NCI-H146 (cell line): ENCODE measurements around the gene TDRD12.
"Not testable (repeated sequence)": the region's sequence is repeated elsewhere in the genome, so short reads cannot be mapped to it uniquely, and the experiment has no call there.

Experiments
- DNase-seq: peaks from one replicate; lab custom pipeline; 2025; lab: John Stamatoyannopoulos, UW

The TDRD12 gene

GRCh38 chr19:32831611-32832010 lies 112.0 kb downstream of the TDRD12 start:
- DNase-seq: no peak

GRCh38 chr19:32832094-32832493 lies 112.5 kb downstream of the TDRD12 start:
- DNase-seq: not testable (repeated sequence)

- not testable (repeated sequence) for DNase-seq
Measured at GRCh38 chr19:32832825-32833224, 113.3 kb downstream of the TDRD12 start.

- not testable (repeated sequence) for DNase-seq
Measured at GRCh38 chr19:32833388-32833787, 113.8 kb downstream of the TDRD12 start.

- DNase-seq: no peak
Measured at GRCh38 chr19:32837531-32837930, 118.0 kb downstream of the TDRD12 start.

GRCh38 chr19:32842061-32842460 lies 122.5 kb downstream of the TDRD12 start:
- no peak for DNase-seq

- no peak for DNase-seq
Measured at GRCh38 chr19:32843716-32844245, 124.2 kb downstream of the TDRD12 start.

GRCh38 chr19:32848035-32848434 lies 128.5 kb downstream of the TDRD12 start:
- not testable (repeated sequence) for DNase-seq

- DNase-seq: no peak
Measured at GRCh38 chr19:32852216-32852615, 132.6 kb downstream of the TDRD12 start.

GRCh38 chr19:32856818-32857217 lies 137.3 kb downstream of the TDRD12 start:
- DNase-seq: not testable (repeated sequence)

GRCh38 chr19:32857584-32857983 lies 138.0 kb downstream of the TDRD12 start:
- DNase-seq: no peak

GRCh38 chr19:32858155-32858554 lies 138.6 kb downstream of the TDRD12 start:
- no peak for DNase-seq

GRCh38 chr19:32858559-32858958 lies 139.0 kb downstream of the TDRD12 start:
- DNase-seq: no peak

GRCh38 chr19:32859591-32859990 lies 140.0 kb downstream of the TDRD12 start:
- no peak for DNase-seq

GRCh38 chr19:32861596-32861995 lies 142.0 kb downstream of the TDRD12 start:
- DNase-seq: no peak

GRCh38 chr19:32862173-32862572 lies 142.6 kb downstream of the TDRD12 start:
- no peak for DNase-seq

- DNase-seq: no peak
Measured at GRCh38 chr19:32862741-32863140, 143.2 kb downstream of the TDRD12 start.

- DNase-seq: no peak
Measured at GRCh38 chr19:32863301-32863700, 143.7 kb downstream of the TDRD12 start.

- DNase-seq: no peak
Measured at GRCh38 chr19:32863841-32864240, 144.3 kb downstream of the TDRD12 start.

- no peak for DNase-seq
Measured at GRCh38 chr19:32864318-32865007, 144.9 kb downstream of the TDRD12 start.

GRCh38 chr19:32865326-32865725 lies 145.8 kb downstream of the TDRD12 start:
- DNase-seq: no peak

GRCh38 chr19:32866061-32866460 lies 146.5 kb downstream of the TDRD12 start:
- DNase-seq: no peak

- DNase-seq: no peak
Measured at GRCh38 chr19:32866564-32867265, 147.1 kb downstream of the TDRD12 start.
